CD14-positive monocyte (primary cell): ENCODE data around the gene TLR6. TPM values are rescaled to one million over a fixed set of nuclear protein-coding genes. Genes with fewer than 3 reads are reported as not detected.

ENCODE experiments used
- DNase-seq, 3 donors: peaks; one replicate each; pipeline ENCODE4 v3.0.0-alpha.2; 2011 to 2022
- H2AFZ ChIP-seq: 2 replicates; pipeline ENCODE4 v1.6.0; 2012; ENCODE audit warnings: mild to moderate bottlenecking, low read depth, low read length, inconsistent platforms; ENCODE audit not compliant: insufficient read depth, poor library complexity, severe bottlenecking
- H3K27ac ChIP-seq, 2 donors: 1 replicate in 1 of 2; 2 replicates in 1 of 2; pipeline ENCODE4 v1.5.1; 2012 to 2013; ENCODE audit warnings: low read length in 2 of 2, control low read depth in 1 of 2, inconsistent platforms in 1 of 2, low read depth in 1 of 2, mild to moderate bottlenecking in 1 of 2
- H3K27me3 ChIP-seq, 2 donors: one replicate each; pipeline versions ENCODE4 v1.6.0 to v1.6.1; 2011 to 2013; ENCODE audit warnings: low read length in 2 of 2; ENCODE audit not compliant: control insufficient read depth in 2 of 2, insufficient read depth in 2 of 2
- H3K36me3 ChIP-seq, 2 donors: replicated peaks in 1 of 2; 1 replicate in 1 of 2; 2 replicates in 1 of 2; pipeline versions ENCODE4 v1.5.1 to v1.6.1; 2012 to 2013; ENCODE audit warnings: low read length in 2 of 2, control low read depth in 1 of 2, inconsistent platforms in 1 of 2, mild to moderate bottlenecking in 1 of 2; ENCODE audit not compliant: insufficient read depth in 2 of 2, control insufficient read depth in 1 of 2
- H3K4me1 ChIP-seq, 2 donors: 1 replicate in 1 of 2; 2 replicates in 1 of 2; pipeline versions ENCODE4 v1.5.1 to v1.6.1; 2012 to 2013; ENCODE audit warnings: low read length in 2 of 2, control low read depth in 1 of 2, inconsistent platforms in 1 of 2, mild to moderate bottlenecking in 1 of 2, moderate library complexity in 1 of 2; ENCODE audit not compliant: insufficient read depth in 2 of 2, control insufficient read depth in 1 of 2
- H3K4me2 ChIP-seq: replicated peaks from 2 replicates; pipeline ENCODE3; 2012; ENCODE audit warnings: low read length, moderate library complexity, mild to moderate bottlenecking; ENCODE audit not compliant: poor library complexity, severe bottlenecking; ENCODE audit errors: extremely low read depth
- H3K4me3 ChIP-seq, 3 experiments: fragments of 200-600 bp in 1 of 3; sonication (generic) in 1 of 3; replicated peaks in 1 of 3; 1 replicate in 2 of 3; 2 replicates in 1 of 3; pipeline ENCODE4 v1.5.1; 2011 to 2013; ENCODE audit warnings: low read length in 3 of 3, mild to moderate bottlenecking in 3 of 3, control low read depth in 2 of 3, low read depth in 2 of 3, inconsistent platforms in 1 of 3, moderate library complexity in 1 of 3
- H3K79me2 ChIP-seq: 2 replicates; pipeline ENCODE4 v1.6.0; 2012; ENCODE audit warnings: mild to moderate bottlenecking, control low read depth, inconsistent platforms, low read length, moderate library complexity; ENCODE audit not compliant: insufficient read depth
- H3K9ac ChIP-seq: 2 replicates; pipeline ENCODE4 v1.6.0; 2017; ENCODE audit warnings: low read length, mild to moderate bottlenecking; ENCODE audit not compliant: insufficient read depth, poor library complexity, severe bottlenecking
- H3K9me3 ChIP-seq, 2 donors: replicated peaks in 1 of 2; 1 replicate in 1 of 2; 2 replicates in 1 of 2; pipeline versions ENCODE4 v1.5.1 to v1.6.1; 2012 to 2013; ENCODE audit warnings: low read length in 2 of 2, control low read depth in 1 of 2; ENCODE audit not compliant: control insufficient read depth in 1 of 2, insufficient read depth in 1 of 2
- H4K20me1 ChIP-seq: 2 replicates; pipeline ENCODE4 v1.6.0; 2012; ENCODE audit warnings: mild to moderate bottlenecking, low read length, control low read depth, moderate library complexity; ENCODE audit not compliant: insufficient read depth
- H3K27ac Mint-ChIP-seq, 7 donors: one replicate each; pipeline ENCODE4 v1.8.0; 2020; ENCODE audit warnings: mild to moderate bottlenecking in 7 of 7, mixed read lengths in 7 of 7, moderate library complexity in 6 of 7, inconsistent platforms in 2 of 7
- H3K27me3 Mint-ChIP-seq, 3 donors: one replicate each; pipeline ENCODE4 v1.8.0; 2021 to 2022; ENCODE audit warnings: low read depth in 3 of 3, mild to moderate bottlenecking in 3 of 3, mixed read lengths in 3 of 3, moderate library complexity in 3 of 3, inconsistent platforms in 1 of 3
- H3K36me3 Mint-ChIP-seq, 2 donors: one replicate each; pipeline ENCODE4 v1.8.0; 2020; ENCODE audit warnings: mixed read lengths in 2 of 2, inconsistent platforms in 1 of 2, mild to moderate bottlenecking in 1 of 2
- H3K4me1 Mint-ChIP-seq: one replicate; pipeline ENCODE4 v1.8.0; 2020; ENCODE audit warnings: mild to moderate bottlenecking, mixed read lengths
- H3K4me3 Mint-ChIP-seq, 2 donors: one replicate each; pipeline ENCODE4 v1.8.0; 2020; ENCODE audit warnings: mild to moderate bottlenecking in 2 of 2, mixed read lengths in 2 of 2, moderate library complexity in 1 of 2
- H3K9me3 Mint-ChIP-seq, 7 donors: one replicate each; pipeline ENCODE4 v1.8.0; 2020 to 2022; ENCODE audit warnings: mixed read lengths in 7 of 7, mild to moderate bottlenecking in 6 of 7, moderate library complexity in 6 of 7, inconsistent platforms in 2 of 7
- CTCF ChIP-seq: fragments of 200-600 bp; IDR thresholded peaks from one replicate; pipeline ENCODE4 v1.8.0; 2022; ENCODE audit warnings: antibody characterized with exemption, mild to moderate bottlenecking
- WGBS: methylation state at CpG from one replicate; pipeline ENCODE4 v1.1.5; 2013; ENCODE audit warnings: missing lambda C conversion rate; ENCODE audit not compliant: insufficient coverage; 5-methylcytosine and 5-hydroxymethylcytosine counted together
- intact Hi-C, 2 donors: fragments of 100-400 bp; cut with micrococcal nuclease; formaldehyde crosslinking; loops; one replicate each; pipeline versions ENCODE4 v1.15.0 to v1.15.1; 2023
- polyA plus RNA-seq, 3 donors: library from polyadenylated mRNA; depleted of rRNA in 1 of 3; unstranded in 2 of 3; stranded (reverse) in 1 of 3; fragments of 300-500 nt in 2 of 3; fragments of >200 nt in 1 of 3; fragmentation: Illumina TruSeq in 2 of 3; gene quantifications; 1 replicate in 2 of 3; 2 replicates in 1 of 3; pipeline ENCODE4 v1.2.3, GENCODE V29; 2012 to 2021

Gene TLR6
- polyA plus RNA-seq, 3 donors: 7.7 to 12.7 (median 11.5) TPM

GRCh38 chr4:38821739-38822138 is 34.9 kb downstream of the TLR6 start:
- Histone ChIP-seq H3K36me3 (peaks cover 11 to 42% of the 10 kb centered on the region in 2 donors), H3K27ac (no peak overlapping the region), H3K4me2 (no peak overlapping the region), H3K79me2 (peaks cover 9% of the 10 kb centered on the region), H3K4me1 (peaks cover 13 to 22% of the 10 kb centered on the region in 2 donors), H4K20me1 (peaks cover 12% of the 10 kb centered on the region), H3K27me3 (no peaks in the 10 kb centered on the region), H3K9ac (no peak overlapping the region), H3K4me3 (no peak overlapping the region), H3K9me3 (peaks cover 18 to 21% of the 10 kb centered on the region in 2 donors), H2AFZ (no peak overlapping the region)
- Mint-ChIP-seq H3K27ac (peak overlapping the region in 1 of 7 donors; percentile 25), H3K9me3 (peaks cover 12 to 26% (median 17%) of the 10 kb centered on the region in 7 donors), H3K4me3 (no peak overlapping the region), H3K4me1 (peaks cover 29% of the 10 kb centered on the region), H3K36me3 (peaks cover 41 to 43% of the 10 kb centered on the region in 2 donors), H3K27me3 (peaks cover 0 to 2% (median 2%) of the 10 kb centered on the region in 3 donors)
- TF ChIP-seq CTCF: no peak
- intact Hi-C loops: no loop called here
- DNase-seq: no peak
- WGBS: no CpG with 5 or more reads among the region's 3 CpGs

- no peak for DNase-seq
- no peak overlapping the region for H3K4me2 ChIP-seq
- H3K27ac Mint-ChIP-seq: peak overlapping the region; percentile 64 to 83 (median 70)
- TF ChIP-seq CTCF: no peak
- peaks cover 5% of the 10 kb centered on the region for H4K20me1 ChIP-seq
- peaks cover 12 to 22% (median 15%) of the 10 kb centered on the region in 7 donors for H3K9me3 Mint-ChIP-seq
- H3K4me3 Mint-ChIP-seq: no peak overlapping the region
- H3K27ac ChIP-seq: peak overlapping the region in 1 of 2 donors; percentile 66
- no peak overlapping the region for H2AFZ ChIP-seq
- H3K4me1 Mint-ChIP-seq: peaks cover 40% of the 10 kb centered on the region
- no peaks in the 10 kb centered on the region for H3K27me3 ChIP-seq
- H3K27me3 Mint-ChIP-seq: peaks cover 0 to 2% (median 2%) of the 10 kb centered on the region in 3 donors
- H3K9ac ChIP-seq: no peak overlapping the region
- peaks cover 29 to 31% of the 10 kb centered on the region in 2 donors for H3K36me3 Mint-ChIP-seq
- 67% methylated on average over 1 of the region's 4 CpGs for WGBS
- H3K9me3 ChIP-seq: peaks cover 18 to 21% of the 10 kb centered on the region in 2 donors
- H3K36me3 ChIP-seq: peaks cover 4 to 30% of the 10 kb centered on the region in 2 donors
- no peaks in the 10 kb centered on the region for H3K79me2 ChIP-seq
- intact Hi-C loops: no loop called here
- H3K4me3 ChIP-seq: peak overlapping the region in 1 of 3 experiments; percentile 4
- peaks cover 26 to 34% of the 10 kb centered on the region in 2 donors for H3K4me1 ChIP-seq
These were observed 36.1 kb downstream of the TLR6 start for GRCh38 chr4:38820329-38821061.
